Adrenal gland (tissue), 12 donors: ENCODE results near the gene PXYLP1. TPM values are rescaled to one million over a fixed set of nuclear protein-coding genes. Genes with fewer than 3 reads are reported as not detected.
A peak's percentile ranks its signal among the peaks of the same experiment; 100 is the strongest.

Experiments
- DNase-seq, 7 donors: peaks; one replicate each; pipeline ENCODE4 v3.0.0-alpha.2; 2019 to 2020
- H3K27ac ChIP-seq, 5 donors: fragments of 200-600 bp; sonication (generic) in 4 of 5; 1 replicate in 3 of 5; 2 replicates in 2 of 5; pipeline versions ENCODE4 v1.5.1 to v1.8.0; 2016 to 2020; ENCODE audit warnings: mild to moderate bottlenecking in 1 of 5
- H3K27me3 ChIP-seq: fragments of 200-600 bp; 2 replicates; pipeline ENCODE4 v1.8.0; 2021
- H3K36me3 ChIP-seq, 2 donors: fragments of 200-600 bp; replicated peaks in 1 of 2; 1 replicate in 1 of 2; 2 replicates in 1 of 2; pipeline versions ENCODE4 v1.5.1 to v1.8.0; 2018 to 2022
- H3K4me1 ChIP-seq, 2 donors: fragments of 200-600 bp; replicated peaks in 1 of 2; 1 replicate in 1 of 2; 2 replicates in 1 of 2; pipeline versions ENCODE4 v1.5.1 to v1.8.0; 2018 to 2021
- H3K4me3 ChIP-seq, 4 donors: fragments of 200-600 bp; sonication (generic) in 3 of 4; one replicate each; pipeline ENCODE4 v1.5.1; 2016 to 2018
- H3K9me3 ChIP-seq, 3 donors: fragments of 200-600 bp; sonication (generic) in 1 of 3; replicated peaks in 1 of 3; 1 replicate in 2 of 3; 2 replicates in 1 of 3; pipeline versions ENCODE4 v1.5.1 to v1.8.0; 2016 to 2021
- CTCF ChIP-seq, 6 experiments: fragments of 450-650 bp in 4 of 6; fragments of 200-600 bp in 2 of 6; sonication (generic) in 1 of 6; IDR thresholded peaks; 1 replicate in 5 of 6; 2 replicates in 1 of 6; pipeline versions ENCODE4 v1.5.1 to v1.8.0; 2016 to 2021; ENCODE audit warnings: antibody characterized with exemption in 6 of 6, mild to moderate bottlenecking in 2 of 6, moderate library complexity in 1 of 6
- POLR2A ChIP-seq, 2 donors: fragments of 450-650 bp; IDR thresholded peaks; one replicate each; pipeline ENCODE4 v1.6.1; 2017; ENCODE audit warnings: antibody characterized with exemption in 2 of 2, mild to moderate bottlenecking in 2 of 2, moderate library complexity in 1 of 2
- WGBS, 4 donors: extraction: QIAGEN DNeasy Blood & Tissue Kit in 2 of 4; methylation state at CpG; one replicate each; pipeline versions ENCODE4 v1.1.5 to v1.1.7; 2013 to 2017; 5-methylcytosine and 5-hydroxymethylcytosine counted together
- intact Hi-C, 2 donors: fragments of 100-400 bp; cut with DNase I; formaldehyde crosslinking; loops; one replicate each; pipeline versions ENCODE4 v1.14.1 to v1.15.0; 2022 to 2023
- polyA plus RNA-seq, 3 donors: library from polyadenylated mRNA; stranded (reverse); fragments of 200-250 nt in 2 of 3; fragments of 350-450 nt in 1 of 3; fragmentation: Illumina TruSeq in 1 of 3; extraction: RNeasy Lipid Tissue Mini Kit (QIAGEN cat#74804) in 1 of 3; gene quantifications; one replicate each; pipeline ENCODE4 v1.2.3, GENCODE V29; 2013 to 2014
- total RNA-seq, 9 donors: library from RNA; depleted of rRNA in 4 of 9; stranded (reverse); fragments of >200 nt in 4 of 9; fragments of 120-200 nt in 1 of 9; fragmentation: NEBNext Ultra II Directional in 1 of 9; extraction: Animal tissue kit (Norgen Biotek cat#: 25700) in 1 of 9; gene quantifications; one replicate each; pipeline versions ENCODE4 v1.1.0 to v1.2.4, GENCODE V29; 2013 to 2023
- donor health status: healthy with polysubstance abuse.
- donor health status: Bipolar disorder and iron deficiency.
- donor health status: DM: yes; HTN: yes; CAD: no.
- donor health status: DM: no; HTN: no; CAD: no.
- donor health status: DM: no; HTN: no; CAD: no.
- donor health status: DM: yes; HTN: yes; CAD: no.

The PXYLP1 gene
- total and polyA plus RNA-seq, 12 donors: 5.5 to 22.7 (median 8.1) TPM

DNA sequence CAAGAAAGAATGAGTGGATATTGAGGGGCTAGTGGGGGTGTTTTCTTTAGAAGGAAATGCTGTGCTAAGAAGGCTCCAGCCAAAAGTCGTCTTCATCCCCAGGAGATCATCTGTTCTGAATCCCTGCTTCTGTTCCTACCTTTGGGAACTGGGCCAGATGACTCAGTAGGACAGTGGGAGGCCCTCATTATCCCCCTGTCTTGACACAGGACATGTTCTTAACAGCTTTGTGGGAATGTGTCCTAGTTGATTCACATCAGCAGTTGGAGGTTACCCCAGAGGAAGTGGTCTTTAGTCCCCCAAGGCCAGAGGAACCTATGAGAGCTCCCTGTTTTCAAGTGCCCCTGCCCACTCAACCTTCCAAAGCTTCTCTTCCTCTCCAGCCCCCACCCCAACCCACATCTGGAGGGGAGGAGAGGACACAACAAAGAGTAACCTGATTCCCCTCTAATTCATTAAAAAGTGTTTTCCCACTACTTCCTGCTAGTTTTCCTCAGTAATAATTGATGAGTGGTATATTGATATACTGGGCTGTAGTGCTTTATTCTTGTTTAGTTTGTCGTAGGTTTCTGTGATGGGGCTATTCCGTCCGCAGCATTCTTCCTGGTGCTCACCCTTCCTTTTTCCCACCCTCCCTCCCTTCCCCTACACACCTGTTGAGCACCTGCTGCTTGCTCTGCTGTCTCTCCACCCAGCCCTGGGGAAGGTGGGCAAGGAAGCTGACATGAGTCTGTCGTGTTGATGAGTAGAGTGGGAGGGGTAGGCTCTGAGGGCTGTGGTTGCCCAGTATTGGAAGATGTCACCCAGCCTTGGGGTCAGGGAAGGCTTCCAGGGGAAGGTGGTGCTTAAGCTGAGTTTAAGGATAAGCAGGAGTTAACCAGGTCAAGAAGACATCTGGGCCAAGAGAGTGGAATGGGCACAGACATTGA is 9.3 kb downstream of the PXYLP1 start:
- peaks cover 8% of the 10 kb centered on the region in 2 donors for H3K4me1 ChIP-seq
- WGBS, 4 donors: 67 to 93% (median 86%) methylated on average over 5 of the region's 5 CpGs

GRCh38 chr3:141241616-141242376 is 10.2 kb downstream of the PXYLP1 start:
- Histone ChIP-seq H3K27me3 (no peaks in the 10 kb centered on the region), H3K27ac (no peak overlapping the region), H3K36me3 (no peaks in the 10 kb centered on the region), H3K4me1 (peaks cover 8% of the 10 kb centered on the region in 2 donors), H3K9me3 (no peaks in the 10 kb centered on the region), H3K4me3 (no peak overlapping the region)
- WGBS, 4 donors: 76 to 87% (median 83%) methylated on average over 11 to 12 of the region's 12 CpGs
- intact Hi-C loops: no loop called here
- no peak for TF ChIP-seq POLR2A (IDR thresholded peaks at IDR 0.05)
- no peak for TF ChIP-seq CTCF (IDR thresholded peaks at IDR 0.05)
- DNase-seq: peak in 2 of 7 donors; percentile 9 to 41

More for the DNA sequence above, 9.3 kb downstream of the PXYLP1 start:
- H3K4me3 ChIP-seq: no peak overlapping the region
- DNase-seq: peak in 1 of 7 donors; percentile 48
- no peak for TF ChIP-seq CTCF (IDR thresholded peaks at IDR 0.05)
- no peak for TF ChIP-seq POLR2A (IDR thresholded peaks at IDR 0.05)
- H3K9me3 ChIP-seq: no peaks in the 10 kb centered on the region
- no peaks in the 10 kb centered on the region for H3K27me3 ChIP-seq
- H3K36me3 ChIP-seq: no peaks in the 10 kb centered on the region
- H3K27ac ChIP-seq: no peak overlapping the region
- intact Hi-C loops: no loop called here

- Histone ChIP-seq H3K4me3 (no peak overlapping the region), H3K27ac (no peak overlapping the region), H3K9me3 (no peaks in the 10 kb centered on the region), H3K4me1 (peaks cover 7 to 8% of the 10 kb centered on the region in 2 donors), H3K27me3 (no peaks in the 10 kb centered on the region), H3K36me3 (no peaks in the 10 kb centered on the region)
- 72 to 84% (median 77%) methylated on average over 4 to 5 of the region's 5 CpGs for WGBS, 4 donors
- DNase-seq: no peak
- no peak for TF ChIP-seq CTCF (IDR thresholded peaks at IDR 0.05)
- intact Hi-C loops: no loop called here
These were observed 10.9 kb downstream of the PXYLP1 start for GRCh38 chr3:141242377-141243092.

- TF ChIP-seq CTCF (IDR thresholded peaks at IDR 0.05) (no peak), POLR2A (IDR thresholded peaks at IDR 0.05) (no peak)
- Histone ChIP-seq H3K4me1 (peaks cover 0 to 2% of the 10 kb centered on the region in 2 donors), H3K27me3 (no peaks in the 10 kb centered on the region), H3K4me3 (no peak overlapping the region), H3K27ac (no peak overlapping the region), H3K9me3 (no peaks in the 10 kb centered on the region), H3K36me3 (no peaks in the 10 kb centered on the region)
- intact Hi-C loops: no loop called here
- peak in 1 of 7 donors; percentile 56 for DNase-seq
- WGBS, 4 donors: 71 to 81% (median 77%) methylated on average over 8 to 11 of the region's 11 CpGs
These were observed 11.7 kb downstream of the PXYLP1 start for GRCh38 chr3:141243271-141243707.
